Activated B cell treated with CpG ODN at 0.5 μM for 24 hours (primary cell): Measurements from ENCODE around the gene ARL4D. TPM values are rescaled to one million over a fixed set of nuclear protein-coding genes. Genes with fewer than 3 reads are reported as not detected.
A peak's percentile ranks its signal among the peaks of the same experiment; 100 is the strongest.
"Not testable (repeated sequence)": the region's sequence is repeated elsewhere in the genome, so short reads cannot be mapped to it uniquely, and the experiment has no call there.

Experiments
- ATAC-seq: fragments of 200-7000 bp; cut with Tn5 transposase; one replicate; pipeline ENCODE4 v1.10.0; 2021; ENCODE audit warnings: low read depth, mild to moderate bottlenecking, moderate library complexity
- CTCF ChIA-PET: fragments of 350-600 bp; sonication (Branson Sonifier 250); formaldehyde crosslinking; loops from one replicate; lab custom pipeline; 2021; ENCODE audit warnings: antibody characterized with exemption; lab: Charles Lee
- POLR2A ChIA-PET: fragments of 350-600 bp; sonication (Branson Sonifier 250); formaldehyde crosslinking; loops from one replicate; lab custom pipeline; 2021; ENCODE audit warnings: antibody characterized with exemption; lab: Charles Lee
- DNase-seq: peaks from one replicate; pipeline ENCODE4 v3.0.0; 2022
- H3K27ac Mint-ChIP-seq: one replicate; pipeline ENCODE4 v1.8.0; 2020; ENCODE audit warnings: mixed read lengths
- H3K27me3 Mint-ChIP-seq: one replicate; pipeline ENCODE4 v1.8.0; 2021; ENCODE audit warnings: mixed read lengths
- H3K36me3 Mint-ChIP-seq: one replicate; pipeline ENCODE4 v1.8.0; 2021; ENCODE audit warnings: low read depth, mixed read lengths
- H3K4me1 Mint-ChIP-seq: one replicate; pipeline ENCODE4 v1.8.0; 2021; ENCODE audit warnings: mixed read lengths
- H3K4me3 Mint-ChIP-seq: one replicate; pipeline ENCODE4 v1.8.0; 2020; ENCODE audit warnings: mild to moderate bottlenecking, mixed read lengths
- H3K9me3 Mint-ChIP-seq: one replicate; pipeline ENCODE4 v1.8.0; 2020; ENCODE audit warnings: mixed read lengths
- intact Hi-C: fragments of 100-400 bp; cut with micrococcal nuclease; formaldehyde crosslinking; loops from one replicate; pipeline ENCODE4 v1.15.1; 2024
- total RNA-seq: library from RNA; stranded (reverse); gene quantifications from 2 replicates; pipeline ENCODE4 v1.2.3, GENCODE V29; 2022
- TF ChIP-seq, protein P1 (sequence below): fragments of 200-600 bp; IDR thresholded peaks from one replicate; pipeline ENCODE4 v1.8.0; 2022; ENCODE audit warnings: antibody characterized with exemption, mild to moderate bottlenecking

ARL4D gene
- total RNA-seq, 1 donor from 2014 or later = 5.8 TPM

DNA sequence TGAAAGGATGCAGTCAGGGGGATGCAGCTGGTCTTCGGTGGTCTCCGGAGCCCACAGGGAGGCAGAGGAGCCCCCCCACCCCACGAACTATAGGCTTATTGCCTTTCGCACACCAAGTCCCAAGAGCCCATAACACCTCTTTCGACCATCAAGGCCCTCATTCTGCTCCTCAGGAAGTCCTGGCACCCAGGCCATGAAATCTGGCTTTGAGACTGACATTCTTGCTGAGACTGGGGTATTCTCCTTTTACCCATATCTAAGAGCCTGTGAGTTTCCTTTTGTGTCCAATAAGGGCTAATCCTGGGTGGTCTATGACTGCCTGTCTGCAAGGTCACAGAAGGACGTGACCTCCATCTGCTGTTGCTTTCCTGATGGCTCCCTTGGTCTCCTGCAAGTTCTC is 6.4 kb upstream of the ARL4D start:
- CTCF ChIA-PET = interaction anchor here (1.3 to 7.3 kb wide), 4 partner anchors 19 to 92 kb away, joined by 3 to 110 read pairs (median 10); partner anchors contain the start of gene DHX8
- DNase-seq (no peak), ATAC-seq (no peak)
- Mint-ChIP-seq H3K27me3 (no peaks in the 10 kb centered on the region), H3K27ac (no peak overlapping the region), H3K36me3 (peaks cover 9% of the 10 kb centered on the region), H3K9me3 (no peaks in the 10 kb centered on the region), H3K4me3 (no peak overlapping the region), H3K4me1 (peaks cover 40% of the 10 kb centered on the region)
- POLR2A ChIA-PET = interaction anchor here (1.6 to 8.4 kb wide), 5 partner anchors 20 to 92 kb away, joined by 5 to 117 read pairs (median 16); partner anchors contain the start of gene DHX8
- TF ChIP-seq, protein P1, sequence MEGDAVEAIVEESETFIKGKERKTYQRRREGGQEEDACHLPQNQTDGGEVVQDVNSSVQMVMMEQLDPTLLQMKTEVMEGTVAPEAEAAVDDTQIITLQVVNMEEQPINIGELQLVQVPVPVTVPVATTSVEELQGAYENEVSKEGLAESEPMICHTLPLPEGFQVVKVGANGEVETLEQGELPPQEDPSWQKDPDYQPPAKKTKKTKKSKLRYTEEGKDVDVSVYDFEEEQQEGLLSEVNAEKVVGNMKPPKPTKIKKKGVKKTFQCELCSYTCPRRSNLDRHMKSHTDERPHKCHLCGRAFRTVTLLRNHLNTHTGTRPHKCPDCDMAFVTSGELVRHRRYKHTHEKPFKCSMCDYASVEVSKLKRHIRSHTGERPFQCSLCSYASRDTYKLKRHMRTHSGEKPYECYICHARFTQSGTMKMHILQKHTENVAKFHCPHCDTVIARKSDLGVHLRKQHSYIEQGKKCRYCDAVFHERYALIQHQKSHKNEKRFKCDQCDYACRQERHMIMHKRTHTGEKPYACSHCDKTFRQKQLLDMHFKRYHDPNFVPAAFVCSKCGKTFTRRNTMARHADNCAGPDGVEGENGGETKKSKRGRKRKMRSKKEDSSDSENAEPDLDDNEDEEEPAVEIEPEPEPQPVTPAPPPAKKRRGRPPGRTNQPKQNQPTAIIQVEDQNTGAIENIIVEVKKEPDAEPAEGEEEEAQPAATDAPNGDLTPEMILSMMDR = no peak
- intact Hi-C loops = loop anchor here (10.0 kb wide), 1 partner anchor 1528 kb away; the partner anchor contains the start of gene KLHL11

DNA sequence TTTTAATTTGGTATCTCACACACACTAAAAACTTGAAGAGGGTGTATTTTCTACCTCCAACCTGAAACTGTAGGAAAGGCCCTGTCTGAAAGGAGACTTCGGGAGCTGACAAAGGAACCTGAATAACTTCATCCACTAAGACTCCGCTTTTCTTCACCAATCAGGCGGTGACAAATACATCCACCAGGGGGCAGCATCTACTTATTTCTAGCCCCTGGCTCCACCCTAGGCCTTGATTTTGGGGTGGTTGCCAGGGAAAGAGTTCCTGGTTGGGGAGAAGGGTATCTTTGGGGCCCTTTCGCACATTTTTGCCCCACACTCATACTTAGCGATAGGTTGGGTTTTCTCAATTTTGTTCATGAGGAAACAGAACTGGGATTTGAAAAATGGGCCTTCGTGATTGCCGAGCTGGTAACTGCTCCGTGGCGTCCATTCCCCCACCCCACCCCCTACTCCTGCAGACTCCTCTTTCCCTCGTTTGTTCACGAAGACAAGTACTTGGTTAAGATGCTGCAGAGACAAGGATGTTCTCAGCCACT is 4.8 kb upstream of the ARL4D start:
- Mint-ChIP-seq H3K9me3 (no peaks in the 10 kb centered on the region), H3K27me3 (no peaks in the 10 kb centered on the region), H3K4me1 (peaks cover 42% of the 10 kb centered on the region), H3K36me3 (peaks cover 2% of the 10 kb centered on the region), H3K27ac (peak overlapping the region; percentile 41), H3K4me3 (no peak overlapping the region)
- TF ChIP-seq, protein P1 = no peak
- intact Hi-C loops = loop anchor here (1.0 to 10.0 kb wide), 4 partner anchors 26 to 1529 kb away; partner anchors contain the start of genes DHX8 and KLHL11
- DNase-seq = peak; percentile 66
- ATAC-seq = peak; percentile 35
- POLR2A ChIA-PET = interaction anchor here (0.6 to 8.4 kb wide), 7 partner anchors 22 to 955 kb away, joined by 3 to 117 read pairs (median 16); partner anchors contain the start of genes BECN1 and DHX8
- CTCF ChIA-PET = interaction anchor here (0.6 to 7.3 kb wide), 16 partner anchors 9 to 499 kb away, joined by 3 to 110 read pairs (median 4); partner anchors contain the start of gene DHX8

DNA sequence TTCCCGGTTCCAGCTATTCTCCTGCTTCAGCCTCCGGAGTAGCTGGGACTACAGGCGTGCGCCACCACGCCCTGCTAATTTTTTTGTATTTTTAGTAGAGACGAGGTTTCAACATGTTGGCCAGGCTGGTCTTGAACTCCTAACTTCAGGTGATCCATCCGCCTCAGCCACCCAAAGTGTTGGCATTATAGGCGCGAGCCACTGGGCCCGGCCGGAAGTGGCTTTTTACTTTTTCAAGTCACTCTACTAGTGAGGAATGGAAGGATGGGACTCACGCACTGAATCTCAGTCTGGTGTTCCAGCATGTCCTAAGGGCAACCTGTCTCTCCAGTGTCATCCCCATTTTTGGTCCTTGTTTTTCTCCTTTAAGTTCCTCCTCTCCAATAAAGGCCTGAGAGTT is 4.1 kb upstream of the ARL4D start:
- H3K4me3 Mint-ChIP-seq, H3K27me3 Mint-ChIP-seq, H3K9me3 Mint-ChIP-seq, ATAC-seq, DNase-seq, H3K36me3 Mint-ChIP-seq, H3K27ac Mint-ChIP-seq: not testable (repeated sequence)
- intact Hi-C loops = loop anchor here (1.0 to 10.0 kb wide), 4 partner anchors 26 to 1530 kb away; partner anchors contain the start of genes DHX8 and KLHL11
- H3K4me1 Mint-ChIP-seq = peaks cover 39% of the 10 kb centered on the region
- CTCF ChIA-PET = interaction anchor here (0.7 to 7.3 kb wide), 13 partner anchors 8 to 281 kb away, joined by 3 to 110 read pairs (median 4); partner anchors contain the start of gene DHX8
- POLR2A ChIA-PET = interaction anchor here (2.6 to 8.4 kb wide), 4 partner anchors 22 to 89 kb away, joined by 16 to 117 read pairs (median 68); partner anchors contain the start of gene DHX8

DNA sequence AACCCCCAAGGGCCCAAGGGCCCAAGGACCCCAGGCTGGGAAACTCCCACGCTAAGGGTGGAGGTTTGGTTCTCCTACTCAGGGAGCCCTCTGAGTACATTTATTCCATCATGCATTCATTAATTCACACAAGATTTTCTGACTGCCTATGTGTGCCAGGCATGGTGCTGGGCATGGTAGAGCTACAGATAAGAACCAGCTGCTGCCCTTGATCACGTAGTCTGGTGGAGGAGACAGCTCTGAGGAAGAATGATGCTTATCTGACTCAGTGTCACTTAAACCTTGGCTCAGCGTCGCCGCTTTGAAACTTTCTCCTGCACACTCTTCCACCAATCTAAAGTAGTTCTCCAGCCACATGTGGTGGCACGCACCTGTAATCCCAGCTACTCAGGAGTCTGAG is 3.6 kb upstream of the ARL4D start:
- ATAC-seq (no peak), DNase-seq (no peak)
- intact Hi-C loops = loop anchor here (10.0 kb wide), 1 partner anchor 1530 kb away; the partner anchor contains the start of gene KLHL11
- TF ChIP-seq, protein P1 = no peak
- ChIA-PET POLR2A (interaction anchor here (0.7 to 8.4 kb wide), 4 partner anchors 27 to 89 kb away, joined by 3 to 117 read pairs (median 68); partner anchors contain the start of gene DHX8), CTCF (interaction anchor here (1.5 to 7.3 kb wide), 4 partner anchors 7 to 279 kb away, joined by 3 to 110 read pairs (median 7); partner anchors contain the start of gene DHX8)
- H3K36me3 Mint-ChIP-seq = peaks cover 2% of the 10 kb centered on the region
- no peak overlapping the region for H3K27ac Mint-ChIP-seq
- H3K9me3 Mint-ChIP-seq = no peaks in the 10 kb centered on the region
- no peak overlapping the region for H3K4me3 Mint-ChIP-seq
- no peaks in the 10 kb centered on the region for H3K27me3 Mint-ChIP-seq
- H3K4me1 Mint-ChIP-seq = peaks cover 40% of the 10 kb centered on the region

DNA sequence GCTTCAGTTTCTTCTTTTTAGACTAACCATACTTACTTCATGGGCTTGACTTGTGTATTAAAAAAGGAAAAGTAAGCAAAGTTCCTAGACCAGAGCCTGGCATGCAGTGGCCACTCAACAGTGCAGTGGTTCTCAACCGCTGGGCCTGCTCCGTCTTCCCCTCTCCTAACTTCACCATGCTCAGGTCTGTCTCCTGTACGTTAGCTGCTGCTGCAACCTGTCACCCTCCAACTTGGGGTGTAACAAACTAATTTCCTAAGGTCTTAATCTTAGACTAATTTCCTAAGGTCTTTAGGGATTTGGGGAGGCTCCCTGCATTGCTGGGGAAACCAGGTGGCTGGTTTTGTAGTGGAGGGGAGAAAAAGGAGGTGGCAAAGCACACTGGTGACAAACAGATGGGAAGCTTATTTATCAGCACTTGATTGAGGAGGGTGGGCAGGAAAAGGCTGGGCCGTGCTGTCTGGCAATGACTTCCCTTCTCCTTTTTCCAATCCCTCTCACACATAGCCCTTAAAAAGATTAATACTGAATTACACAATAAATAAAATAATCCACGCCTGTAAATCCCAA is 2.2 kb upstream of the ARL4D start:
- Mint-ChIP-seq H3K4me3 (no peak overlapping the region), H3K27me3 (no peaks in the 10 kb centered on the region), H3K27ac (peak overlapping the region; percentile 63), H3K36me3 (peaks cover 2% of the 10 kb centered on the region), H3K4me1 (peaks cover 54% of the 10 kb centered on the region), H3K9me3 (no peaks in the 10 kb centered on the region)
- ChIA-PET POLR2A (interaction anchor here (0.9 to 8.4 kb wide), 5 partner anchors 8 to 398 kb away, joined by 4 to 117 read pairs (median 53); partner anchors contain the start of genes DHX8 and RPL27), CTCF (interaction anchor here (7.3 kb wide), 1 partner anchor 87 kb away, joined by 110 read pairs; the partner anchor contains the start of gene DHX8)
- intact Hi-C loops = loop anchor here (10.0 kb wide), 1 partner anchor 1532 kb away; the partner anchor contains the start of gene KLHL11
- DNase-seq (no peak), ATAC-seq (no peak)
- TF ChIP-seq, protein P1 = no peak
